A673 (cell line): ENCODE results near the gene XYLT2.

Source experiments
- EZH2 ChIP-seq: fragments of 200-600 bp; sonication (generic); IDR thresholded peaks from 2 replicates; pipeline ENCODE4 v1.6.1; 2017; ENCODE audit warnings: borderline replicate concordance, low read depth, mild to moderate bottlenecking, mixed read lengths, antibody characterized with exemption, low read length; ENCODE audit not compliant: poor library complexity, severe bottlenecking
- TF ChIP-seq, protein P1 (sequence below): fragments of 300-800, 200-600 bp; sonication (generic); conservative IDR thresholded peaks from 2 replicates; pipeline ENCODE4 v1.5.1; 2017; ENCODE audit warnings: low read depth, mild to moderate bottlenecking, antibody characterized with exemption, low read length, moderate library complexity, mixed read lengths

DNA sequence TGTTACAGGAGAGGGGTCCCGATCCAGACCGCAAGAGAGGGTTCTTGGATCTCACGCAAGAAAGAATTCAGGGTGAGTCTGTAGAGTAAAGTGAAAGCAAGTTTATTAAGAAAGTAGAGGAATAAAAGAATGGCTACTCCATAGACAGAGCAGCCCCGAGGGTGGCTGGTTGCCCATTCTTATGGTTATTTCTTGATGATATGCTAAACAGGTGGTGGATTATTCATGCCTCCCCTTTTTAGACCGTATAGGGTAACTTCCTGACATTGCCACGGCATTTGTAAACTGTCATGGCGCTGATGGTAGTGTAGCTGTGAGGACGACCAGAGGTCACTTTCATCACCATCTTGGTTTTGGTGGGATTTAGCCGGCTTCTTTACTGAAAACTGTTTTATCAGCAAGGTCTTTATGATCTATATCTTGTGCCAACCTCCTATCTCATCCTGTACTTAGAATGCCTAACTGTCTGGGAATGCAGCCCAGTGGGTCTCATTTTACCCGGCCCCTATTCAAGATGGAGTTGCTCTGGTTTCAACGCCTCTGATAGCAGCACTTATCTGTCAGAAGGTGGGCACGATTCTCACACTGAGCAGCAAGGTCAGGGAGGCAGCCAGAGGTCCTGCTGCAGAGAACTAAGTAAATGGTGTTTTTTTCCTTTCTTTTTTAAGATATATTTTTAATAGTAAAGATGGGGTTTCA is 26.5 kb upstream of the XYLT2 start:
- TF ChIP-seq, protein P1, sequence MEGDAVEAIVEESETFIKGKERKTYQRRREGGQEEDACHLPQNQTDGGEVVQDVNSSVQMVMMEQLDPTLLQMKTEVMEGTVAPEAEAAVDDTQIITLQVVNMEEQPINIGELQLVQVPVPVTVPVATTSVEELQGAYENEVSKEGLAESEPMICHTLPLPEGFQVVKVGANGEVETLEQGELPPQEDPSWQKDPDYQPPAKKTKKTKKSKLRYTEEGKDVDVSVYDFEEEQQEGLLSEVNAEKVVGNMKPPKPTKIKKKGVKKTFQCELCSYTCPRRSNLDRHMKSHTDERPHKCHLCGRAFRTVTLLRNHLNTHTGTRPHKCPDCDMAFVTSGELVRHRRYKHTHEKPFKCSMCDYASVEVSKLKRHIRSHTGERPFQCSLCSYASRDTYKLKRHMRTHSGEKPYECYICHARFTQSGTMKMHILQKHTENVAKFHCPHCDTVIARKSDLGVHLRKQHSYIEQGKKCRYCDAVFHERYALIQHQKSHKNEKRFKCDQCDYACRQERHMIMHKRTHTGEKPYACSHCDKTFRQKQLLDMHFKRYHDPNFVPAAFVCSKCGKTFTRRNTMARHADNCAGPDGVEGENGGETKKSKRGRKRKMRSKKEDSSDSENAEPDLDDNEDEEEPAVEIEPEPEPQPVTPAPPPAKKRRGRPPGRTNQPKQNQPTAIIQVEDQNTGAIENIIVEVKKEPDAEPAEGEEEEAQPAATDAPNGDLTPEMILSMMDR = no peak
- no peak for TF ChIP-seq EZH2
